NCI-H526 (cell line): ENCODE data around the gene HMCN2.

Experiments
- DNase-seq, 2 experiments: peaks; one replicate each; lab custom pipeline; 2025; lab: John Stamatoyannopoulos, UW

Gene HMCN2

GRCh38 chr9:130290291-130291181 is 25.0 kb downstream of the HMCN2 start:
- no peak for DNase-seq

GRCh38 chr9:130291474-130291873 is 25.9 kb downstream of the HMCN2 start:
- no peak for DNase-seq

- no peak for DNase-seq
Measured at GRCh38 chr9:130292106-130292505, 26.5 kb downstream of the HMCN2 start.

GRCh38 chr9:130294664-130295063 is 29.1 kb downstream of the HMCN2 start:
- no peak for DNase-seq

GRCh38 chr9:130295431-130295830 is 29.9 kb downstream of the HMCN2 start:
- no peak for DNase-seq

- DNase-seq = no peak
Measured at GRCh38 chr9:130295945-130296782, 30.6 kb downstream of the HMCN2 start.

- DNase-seq = no peak
Measured at GRCh38 chr9:130296783-130297055, 31.2 kb downstream of the HMCN2 start.

- no peak for DNase-seq
Measured at GRCh38 chr9:130297371-130297770, 31.8 kb downstream of the HMCN2 start.

- no peak for DNase-seq
Measured at GRCh38 chr9:130298662-130299279, 33.2 kb downstream of the HMCN2 start.

- DNase-seq = no peak
Measured at GRCh38 chr9:130299785-130300615, 34.4 kb downstream of the HMCN2 start.

- no peak for DNase-seq
Measured at GRCh38 chr9:130300739-130301138, 35.2 kb downstream of the HMCN2 start.

GRCh38 chr9:130301483-130302286 is 36.1 kb downstream of the HMCN2 start:
- DNase-seq = no peak

GRCh38 chr9:130302785-130303612 is 37.4 kb downstream of the HMCN2 start:
- DNase-seq = no peak

- no peak for DNase-seq
Measured at GRCh38 chr9:130303613-130304055, 38.1 kb downstream of the HMCN2 start.

- no peak for DNase-seq
Measured at GRCh38 chr9:130304116-130304515, 38.6 kb downstream of the HMCN2 start.

- no peak for DNase-seq
Measured at GRCh38 chr9:130304643-130305042, 39.1 kb downstream of the HMCN2 start.

- no peak for DNase-seq
Measured at GRCh38 chr9:130305381-130305780, 39.8 kb downstream of the HMCN2 start.

GRCh38 chr9:130306823-130307666 is 41.5 kb downstream of the HMCN2 start:
- DNase-seq = peak in 1 of 2 experiments; percentile 11

GRCh38 chr9:130307667-130307943 is 42.0 kb downstream of the HMCN2 start:
- no peak for DNase-seq
